ENCODE data around the gene ARHGAP4.
A peak's percentile ranks its signal among the peaks of the same experiment; 100 is the strongest.

- peak; percentile 37; the same call in 1 of the 2 replicates for TF ChIP-seq POLR2AphosphoS5 (IDR thresholded peaks at IDR 0.05; ENCODE audit: low read depth, low read length)
- TF ChIP-seq TAF1 (IDR thresholded peaks at IDR 0.05; ENCODE audit: low read depth, low read length), result no peak
- TF ChIP-seq POLR2A (IDR thresholded peaks at IDR 0.05; ENCODE audit: low read depth, low read length), result no peak
- TF ChIP-seq SPI1 (IDR thresholded peaks at IDR 0.05; ENCODE audit: low read depth, low read length), result no peak
- no peak for TF ChIP-seq POU2F2 (IDR thresholded peaks at IDR 0.05; ENCODE audit: low read depth, low read length)
These were observed 40.9 kb upstream of the ARHGAP4 start for GRCh38 chrX:153966841-153967535.
